C4-2B (cell line): ENCODE results near the gene TMEM238.
"Not testable (repeated sequence)": the region's sequence is repeated elsewhere in the genome, so short reads cannot be mapped to it uniquely, and the experiment has no call there.

Experiments used
- H3K27ac ChIP-seq: fragments of 450-650 bp; 2 replicates; pipeline ENCODE4 v1.5.1; 2017
- CTCF ChIP-seq: fragments of 450-650 bp; conservative IDR thresholded peaks from 2 replicates; pipeline ENCODE4 v1.5.1; 2017; ENCODE audit warnings: mild to moderate bottlenecking
- ZFX ChIP-seq: fragments of 450-650 bp; IDR thresholded peaks from 2 replicates; pipeline ENCODE4 v1.6.1; 2017

TMEM238 gene

DNA sequence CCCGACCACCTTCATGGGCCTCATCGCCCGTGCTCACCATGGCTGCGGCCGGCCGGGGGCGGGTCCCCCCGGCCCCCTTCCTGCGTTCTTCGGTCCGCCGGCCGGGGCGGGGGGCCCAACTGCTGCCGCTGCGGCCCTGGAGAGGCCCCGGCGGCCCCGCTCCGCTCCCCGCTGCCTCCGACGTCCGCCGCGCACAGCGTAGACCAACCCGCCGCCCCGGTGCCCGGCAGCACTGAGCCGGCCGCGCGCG, 23.4 kb upstream of the TMEM238 start, which contains the start of gene UBE2S:
Gene UBE2S, minus strand, starts transcription at position 239 of the 250 bp plus-strand sequence. Its CDS starts 199 bp downstream, at position 40.
- peak within 1 kb of the TSS; percentile 99 for H3K27ac ChIP-seq
- TF ChIP-seq ZFX: peak; percentile 91; the same call in 1 of the 2 replicates

DNA sequence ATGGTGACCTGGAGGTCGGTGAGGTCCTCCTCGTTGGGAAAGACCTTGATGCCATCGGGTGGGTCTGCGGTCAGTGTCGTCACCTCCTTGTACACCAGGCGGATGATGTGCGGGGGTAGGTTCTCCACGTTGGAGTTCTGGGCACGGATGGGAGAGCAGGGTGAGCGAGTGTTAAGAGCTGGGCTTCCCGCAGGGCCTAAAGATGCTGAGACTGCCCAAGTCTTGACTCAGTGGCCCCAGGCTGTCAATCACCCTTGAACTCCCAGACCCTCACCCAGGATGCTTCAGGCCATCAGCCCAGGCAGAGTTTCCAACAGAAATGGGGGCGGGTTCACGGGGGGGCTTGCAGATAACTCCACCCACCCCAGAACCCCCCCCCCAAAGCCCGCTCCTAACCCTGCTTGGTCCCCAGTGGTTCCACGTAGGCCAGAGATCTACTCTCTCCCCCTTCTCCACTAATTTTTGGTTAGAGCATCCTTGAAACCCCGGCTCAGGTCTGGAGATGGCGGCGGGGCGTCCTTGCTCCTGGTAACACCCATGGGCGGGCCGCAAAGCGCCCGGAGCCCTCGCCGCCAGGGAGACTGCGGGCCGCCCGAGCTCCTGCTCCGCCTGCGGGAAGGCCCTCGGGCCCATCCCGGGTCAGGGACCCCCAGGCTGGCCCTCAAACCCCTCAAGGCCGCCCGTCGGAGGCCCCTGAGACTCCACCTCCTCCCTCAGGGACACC, 22.9 kb upstream of the TMEM238 start:
- peak overlapping the region; percentile 99 for H3K27ac ChIP-seq
- TF ChIP-seq ZFX (no peak; the same call in 1 of the 2 replicates), CTCF (no peak)

- TF ChIP-seq ZFX (no peak), CTCF (no peak)
- peak overlapping the region; percentile 99 for H3K27ac ChIP-seq
These were observed 22.2 kb upstream of the TMEM238 start for GRCh38 chr19:55406091-55406825.

- peak overlapping the region; percentile 99; the same call in 1 of the 2 replicates for H3K27ac ChIP-seq
- TF ChIP-seq ZFX (no peak), CTCF (no peak)
These were observed 21.5 kb upstream of the TMEM238 start for GRCh38 chr19:55405638-55406037.

- TF ChIP-seq CTCF (no peak), ZFX (no peak)
- H3K27ac ChIP-seq: no peak overlapping the region
These were observed 18.4 kb upstream of the TMEM238 start for GRCh38 chr19:55402509-55402908.

DNA sequence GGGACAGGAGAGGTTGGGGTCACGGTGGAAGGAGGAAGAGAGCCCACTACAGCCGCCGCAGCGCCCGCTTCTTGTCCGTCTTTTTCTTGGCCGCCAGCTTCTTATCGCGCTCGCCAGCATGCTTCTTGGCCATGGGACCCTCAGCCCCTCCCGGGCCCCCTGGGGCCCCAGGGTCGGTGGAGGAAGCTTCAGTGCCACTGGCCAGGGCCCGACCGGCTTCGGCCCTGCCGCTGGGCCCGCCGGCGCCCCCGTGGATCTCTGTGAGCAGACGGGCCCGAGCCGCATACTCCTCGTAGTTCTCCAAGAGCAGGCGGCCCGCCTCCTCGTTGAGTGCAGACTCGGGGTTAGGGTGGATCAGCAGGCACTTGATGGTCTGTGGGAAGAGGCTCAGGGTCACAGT, 17.3 kb upstream of the TMEM238 start:
- H3K27ac ChIP-seq: not testable (repeated sequence)

GRCh38 chr19:55400281-55401087, 16.4 kb upstream of the TMEM238 start:
- no peak for TF ChIP-seq ZFX
- TF ChIP-seq CTCF: no peak
- H3K27ac ChIP-seq: no peak overlapping the region

DNA sequence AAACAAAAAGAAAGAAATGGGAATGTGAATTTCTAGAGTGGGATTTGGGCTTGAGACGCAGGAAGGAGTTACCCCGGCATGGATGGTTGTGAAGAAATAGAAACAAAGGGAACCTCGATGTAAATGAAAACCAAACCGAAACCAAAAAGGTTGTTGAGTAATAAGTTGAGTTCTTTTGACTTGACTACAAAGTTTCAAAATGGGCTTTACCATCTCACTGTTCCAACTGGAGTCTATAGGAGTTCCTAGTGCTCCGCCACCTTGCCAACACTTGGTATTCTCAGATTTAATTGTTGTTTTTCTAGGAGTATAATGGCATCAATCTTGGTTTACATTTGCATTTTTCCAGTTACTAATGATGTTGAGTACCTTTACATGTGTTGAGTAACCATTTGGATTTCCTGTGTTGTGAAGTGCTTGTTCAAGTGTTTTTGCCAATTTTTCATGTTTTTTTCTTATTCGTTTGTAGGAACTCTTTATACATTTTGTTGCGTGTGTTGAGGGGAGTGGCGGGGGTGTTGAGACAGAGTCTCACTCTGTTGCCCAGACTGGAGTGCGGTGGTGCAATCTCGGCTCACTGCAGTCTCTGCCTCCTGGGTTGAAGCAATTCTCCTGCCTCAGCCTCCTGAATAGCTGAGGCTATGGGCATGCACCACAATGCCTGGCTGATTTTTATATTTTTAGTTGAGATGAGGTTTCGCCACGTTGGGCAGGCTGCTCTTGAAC, 14.3 kb upstream of the TMEM238 start:
- TF ChIP-seq CTCF: no peak
- no peak for TF ChIP-seq ZFX

More for the DNA sequence above, 14.3 kb upstream of the TMEM238 start:
- H3K27ac ChIP-seq: no peak overlapping the region
